Measurements from ENCODE around the gene TTC7B.

Gene TTC7B

DNA sequence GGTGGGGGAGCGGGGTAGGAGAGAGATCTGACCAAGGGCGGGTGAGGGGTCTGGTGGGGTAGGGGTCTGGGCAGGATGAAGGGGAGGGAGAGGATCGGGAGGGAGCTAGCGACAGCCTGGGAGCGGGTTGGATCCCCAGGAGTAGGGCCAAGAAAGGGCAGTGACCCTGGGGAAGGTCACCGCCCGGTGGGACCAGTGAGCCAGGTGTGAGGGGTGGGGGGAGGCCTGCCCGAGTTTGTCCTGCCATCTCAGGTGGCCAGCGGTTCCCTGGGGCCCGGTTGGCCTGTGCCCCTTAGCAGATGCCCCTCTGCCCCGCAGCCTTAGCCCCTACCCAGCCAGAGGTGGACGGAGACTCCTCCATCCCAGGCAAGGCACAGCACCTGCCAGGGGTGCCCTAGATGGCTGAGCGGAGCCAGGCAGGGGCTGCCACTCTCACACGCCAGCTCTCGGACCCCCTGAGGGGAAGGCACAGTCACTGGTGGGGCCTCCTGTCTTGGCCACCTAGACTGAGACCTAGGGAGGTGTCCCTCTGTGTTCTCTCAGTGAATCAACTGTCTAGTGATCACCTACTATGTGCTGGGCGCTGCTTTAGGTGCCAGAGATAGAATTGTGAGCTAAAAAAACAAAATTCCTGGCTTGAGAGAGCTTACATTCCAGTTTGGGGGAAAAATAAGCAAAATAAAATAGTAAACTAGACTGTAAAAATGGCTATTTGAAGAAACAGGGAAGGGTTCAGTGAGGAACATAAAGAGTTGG, 629 bp upstream of the TTC7B start:
- H3K9me3 Mint-ChIP-seq, result no peaks in the 10 kb centered on the region
- peaks cover 12% of the 10 kb centered on the region for H3K4me1 Mint-ChIP-seq

DNA sequence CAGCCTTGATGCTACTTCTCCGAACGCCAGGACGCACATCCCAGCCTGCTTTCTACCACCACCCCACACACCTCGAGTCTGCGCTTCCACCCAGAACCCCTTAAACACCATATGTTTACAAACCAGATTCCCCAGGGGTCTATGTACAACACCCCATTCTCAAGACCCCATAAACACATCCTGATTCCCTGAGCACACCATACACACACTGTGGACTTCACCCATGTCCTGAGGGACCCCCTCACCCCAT, 733 bp downstream of the TTC7B start:
- Mint-ChIP-seq H3K9me3 (no peaks in the 10 kb centered on the region), H3K27ac (peak overlapping the region; percentile 30), H3K4me3 (peak overlapping the region; percentile 51), H3K27me3 (peaks cover 25% of the 10 kb centered on the region), H3K36me3 (no peaks in the 10 kb centered on the region), H3K4me1 (peaks cover 7% of the 10 kb centered on the region)
- no peak for ATAC-seq

More for the DNA sequence above, 629 bp upstream of the TTC7B start:
- Mint-ChIP-seq H3K36me3 (no peaks in the 10 kb centered on the region), H3K27ac (no peak overlapping the region), H3K27me3 (peaks cover 25% of the 10 kb centered on the region), H3K4me3 (peak overlapping the region; percentile 64)
- no peak for ATAC-seq

DNA sequence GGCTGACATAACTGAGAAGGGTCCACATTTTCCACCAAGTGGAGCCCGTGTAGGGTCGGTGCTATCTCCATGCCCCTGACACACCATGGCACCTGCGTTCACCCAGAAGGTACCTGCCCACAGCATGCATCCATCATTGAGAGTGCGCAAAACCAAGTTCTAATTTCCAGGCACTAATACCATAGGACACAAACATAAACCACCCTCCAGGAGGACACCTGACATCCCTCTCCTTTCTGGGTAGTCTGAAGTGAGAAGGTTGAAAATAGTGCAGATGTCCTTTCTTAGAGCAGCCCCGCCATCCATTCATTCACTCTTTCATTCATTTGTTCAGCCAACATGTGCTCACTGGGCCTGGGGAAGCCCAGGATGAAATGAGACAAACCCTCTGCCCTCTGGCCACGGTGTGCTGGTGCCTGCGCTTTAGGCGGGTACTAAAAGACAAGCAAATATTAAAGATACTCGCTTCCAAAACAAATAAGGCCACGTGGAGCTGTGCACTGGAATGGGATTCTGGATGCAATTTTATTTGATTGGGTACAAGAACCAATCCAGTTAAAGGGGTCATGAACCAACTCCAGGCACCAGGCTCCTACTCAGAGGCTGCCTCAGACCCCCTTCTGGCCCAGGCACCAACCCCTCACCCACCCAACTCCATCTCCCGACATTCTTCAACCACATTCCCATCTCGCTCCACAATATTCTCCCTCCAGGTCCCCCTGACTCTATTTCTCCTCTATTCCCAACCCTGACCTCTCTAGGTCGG, 1.2 kb downstream of the TTC7B start:
- H3K4me3 Mint-ChIP-seq, result peak overlapping the region; percentile 51
- H3K9me3 Mint-ChIP-seq, result no peaks in the 10 kb centered on the region
- H3K4me1 Mint-ChIP-seq, result peaks cover 7% of the 10 kb centered on the region
- no peaks in the 10 kb centered on the region for H3K36me3 Mint-ChIP-seq
- peak overlapping the region; percentile 30 for H3K27ac Mint-ChIP-seq
- no peak for ATAC-seq
- peaks cover 25% of the 10 kb centered on the region for H3K27me3 Mint-ChIP-seq

DNA sequence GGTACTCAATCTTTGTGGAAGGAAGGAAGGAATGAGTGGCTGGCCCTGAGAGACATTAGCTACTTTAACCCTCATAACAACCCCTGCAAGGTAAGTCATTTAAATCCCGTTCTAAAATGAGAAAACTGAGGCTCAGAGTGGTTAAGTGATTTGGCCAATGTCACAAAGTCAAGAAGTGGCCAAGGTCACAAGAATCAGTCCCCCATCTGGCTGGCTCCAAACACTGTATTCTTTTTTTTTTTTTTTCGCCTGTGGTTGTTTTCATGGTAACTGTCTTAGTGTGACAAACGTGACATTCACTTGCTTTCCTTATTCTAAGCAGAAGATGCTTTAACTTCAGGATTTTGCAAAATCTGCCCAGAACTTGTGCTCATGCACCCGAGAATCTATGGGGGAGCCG, 2.8 kb downstream of the TTC7B start:
- Mint-ChIP-seq H3K4me3 (no peak overlapping the region), H3K27ac (no peak overlapping the region), H3K4me1 (peaks cover 7% of the 10 kb centered on the region), H3K27me3 (peaks cover 25% of the 10 kb centered on the region), H3K9me3 (no peaks in the 10 kb centered on the region), H3K36me3 (no peaks in the 10 kb centered on the region)
- ATAC-seq, result no peak

DNA sequence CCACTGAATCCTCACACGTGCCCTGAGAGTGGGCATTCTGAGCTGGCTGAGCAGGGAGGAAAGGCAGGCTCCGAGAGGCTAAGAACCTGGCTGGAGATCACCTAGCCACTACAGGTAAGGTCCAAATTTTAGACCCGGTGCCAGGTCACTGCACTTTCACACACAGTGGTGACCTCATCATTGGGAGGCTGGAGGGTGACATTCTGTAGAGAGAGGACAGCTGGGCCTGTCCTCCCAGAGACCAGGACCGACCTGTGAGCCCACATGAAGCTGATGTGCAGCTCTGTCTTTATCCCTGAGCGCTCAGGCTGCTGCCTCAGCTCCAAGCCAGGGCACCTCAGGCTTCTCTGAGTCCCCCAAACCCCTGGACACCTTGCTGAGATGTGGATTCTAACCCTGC, 4.1 kb downstream of the TTC7B start:
- Mint-ChIP-seq H3K27me3 (peaks cover 12% of the 10 kb centered on the region), H3K36me3 (no peaks in the 10 kb centered on the region), H3K4me3 (no peak overlapping the region), H3K27ac (no peak overlapping the region), H3K4me1 (peaks cover 7% of the 10 kb centered on the region), H3K9me3 (no peaks in the 10 kb centered on the region)
- no peak for ATAC-seq

DNA sequence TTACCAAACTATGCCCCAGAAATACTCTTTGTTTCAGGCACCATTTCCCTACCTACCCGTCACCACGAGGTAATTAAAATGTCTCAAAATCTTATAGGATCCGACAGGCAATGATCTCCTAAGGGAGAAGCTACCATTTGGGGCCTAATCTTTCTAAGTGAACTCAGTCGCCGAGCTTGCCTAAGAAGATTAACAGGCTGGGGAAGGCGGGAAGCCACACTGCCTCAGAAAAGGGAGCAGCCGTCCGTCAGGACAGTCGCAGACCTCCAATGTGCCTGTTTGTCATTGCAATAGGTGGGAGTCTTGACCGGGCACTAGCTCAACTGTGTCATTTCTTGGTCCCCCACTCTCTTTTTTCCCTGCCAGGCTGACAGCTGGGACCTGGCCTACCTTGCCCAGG, 4.6 kb downstream of the TTC7B start:
- Mint-ChIP-seq H3K36me3 (no peaks in the 10 kb centered on the region), H3K27me3 (peaks cover 9% of the 10 kb centered on the region), H3K9me3 (no peaks in the 10 kb centered on the region), H3K27ac (no peak overlapping the region), H3K4me3 (no peak overlapping the region), H3K4me1 (peaks cover 7% of the 10 kb centered on the region)
- no peak for ATAC-seq

DNA sequence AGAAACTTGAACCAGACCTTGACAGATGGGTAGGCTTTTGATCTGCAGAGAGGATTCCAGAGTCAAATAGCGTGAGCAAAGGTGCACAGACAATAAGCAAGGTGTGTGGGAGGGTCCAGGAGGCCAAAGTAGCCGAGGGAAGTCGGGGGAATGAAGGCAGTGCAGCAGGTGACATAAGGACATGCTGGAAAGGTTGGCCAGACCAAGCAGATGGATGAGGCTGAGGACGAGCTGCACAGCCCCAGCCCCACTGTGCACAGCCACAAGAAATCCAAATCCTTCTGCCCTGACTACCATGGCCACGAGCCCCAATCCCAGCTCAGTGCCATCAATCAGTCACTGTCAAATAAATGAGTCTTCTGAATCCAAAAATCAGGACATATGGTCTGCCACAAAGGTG, 5.4 kb downstream of the TTC7B start:
- Mint-ChIP-seq H3K4me1 (peaks cover 7% of the 10 kb centered on the region), H3K9me3 (no peaks in the 10 kb centered on the region), H3K27me3 (peaks cover 8% of the 10 kb centered on the region), H3K36me3 (no peaks in the 10 kb centered on the region), H3K27ac (no peak overlapping the region), H3K4me3 (no peak overlapping the region)
- ATAC-seq, result no peak

DNA sequence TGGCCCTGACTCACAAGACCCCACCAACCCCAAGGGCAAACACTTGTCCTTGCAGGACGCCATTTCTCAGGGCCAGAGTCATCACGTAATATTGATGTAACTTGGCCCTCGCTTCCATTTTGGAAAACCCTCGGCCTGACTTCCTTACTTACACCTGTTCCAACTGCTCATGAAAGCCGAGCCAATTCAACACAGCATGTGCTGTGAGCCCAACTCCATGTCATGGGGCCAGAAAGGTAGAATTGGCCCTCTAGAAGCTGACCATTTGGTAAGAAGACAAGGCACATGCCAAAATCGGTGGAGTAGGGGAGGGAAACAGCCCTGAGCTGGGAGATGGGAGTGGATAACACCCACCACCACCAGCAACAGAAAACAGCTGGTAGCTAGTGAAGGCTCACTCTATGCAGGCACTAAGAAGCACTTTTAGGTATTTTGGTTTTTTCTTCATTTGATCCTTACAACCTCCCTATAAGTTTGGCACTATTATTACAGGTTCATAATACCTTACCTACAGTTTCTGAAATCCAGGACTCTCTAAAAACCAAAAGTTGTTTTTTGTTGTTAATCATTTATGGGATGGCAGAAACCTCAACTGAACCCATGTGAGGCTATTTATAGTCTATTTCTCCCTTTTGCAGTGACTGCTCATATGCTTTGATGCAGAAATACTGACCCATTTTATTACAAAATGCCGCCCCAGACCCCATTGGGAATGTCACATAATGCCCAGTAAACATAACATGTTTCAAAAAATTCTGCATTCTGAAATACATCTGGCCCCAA, 6.5 kb downstream of the TTC7B start:
- H3K4me3 Mint-ChIP-seq, result no peak overlapping the region
- ATAC-seq, result no peak
- no peaks in the 10 kb centered on the region for H3K9me3 Mint-ChIP-seq
- H3K27me3 Mint-ChIP-seq, result no peaks in the 10 kb centered on the region
- H3K27ac Mint-ChIP-seq, result no peak overlapping the region
- no peaks in the 10 kb centered on the region for H3K4me1 Mint-ChIP-seq
- no peaks in the 10 kb centered on the region for H3K36me3 Mint-ChIP-seq

DNA sequence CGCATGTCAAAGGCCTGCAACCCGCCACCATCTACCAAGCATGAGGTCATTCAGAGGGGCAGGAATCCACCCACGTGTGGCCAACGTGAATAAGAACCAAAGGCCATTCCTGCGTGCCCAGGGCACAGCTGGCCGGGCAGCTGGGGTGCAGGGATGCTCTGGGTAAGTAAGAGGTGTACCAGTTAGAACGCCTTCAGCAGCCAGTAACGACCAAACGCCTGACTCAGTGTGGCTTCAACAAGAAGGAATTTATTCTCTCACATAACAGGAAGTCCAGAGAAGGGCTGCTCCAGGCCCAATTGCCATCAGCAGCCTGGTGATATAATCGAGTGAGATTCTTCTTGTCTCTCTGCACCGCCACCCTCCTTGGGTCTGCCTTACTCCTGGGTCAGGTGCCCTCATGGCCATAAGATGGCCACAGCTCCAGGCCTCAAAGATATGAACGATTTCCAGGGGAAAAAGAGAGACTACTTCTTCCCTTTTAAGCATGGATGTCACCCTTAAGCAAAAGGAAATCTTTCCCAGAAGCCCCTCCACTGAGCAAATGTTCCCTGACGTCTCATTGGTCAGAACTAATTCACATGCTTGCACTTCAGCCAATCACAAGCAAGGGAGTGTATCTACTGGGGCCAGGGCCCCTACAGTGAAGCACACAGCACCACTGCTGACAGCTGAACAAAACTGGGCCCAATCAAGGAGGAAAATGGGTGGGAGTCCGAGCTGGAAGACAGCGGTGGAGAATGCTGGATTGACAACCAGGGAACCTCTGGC, 7.3 kb downstream of the TTC7B start:
- Mint-ChIP-seq H3K27me3 (no peaks in the 10 kb centered on the region), H3K36me3 (no peaks in the 10 kb centered on the region), H3K4me1 (no peaks in the 10 kb centered on the region), H3K4me3 (no peak overlapping the region), H3K27ac (no peak overlapping the region), H3K9me3 (no peaks in the 10 kb centered on the region)
- no peak for ATAC-seq

DNA sequence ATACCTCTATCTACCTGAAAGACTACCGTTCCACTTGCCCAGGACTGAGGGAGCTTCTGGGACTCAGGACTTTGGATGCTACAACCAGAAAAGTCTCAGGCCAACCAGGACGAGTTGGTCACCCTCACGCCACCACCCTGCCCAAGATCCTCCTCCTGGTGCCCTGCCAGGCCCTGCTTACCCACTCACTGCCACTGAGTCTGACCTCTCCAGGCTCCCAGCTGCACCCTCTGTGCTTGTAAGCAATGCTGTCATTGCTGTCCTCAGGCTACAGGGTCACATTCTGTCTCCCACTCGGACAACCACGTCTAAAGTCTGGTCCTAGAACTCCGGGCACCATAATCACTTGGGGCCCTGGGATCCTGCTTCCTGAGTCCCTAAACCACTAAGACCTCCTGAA, 9.2 kb downstream of the TTC7B start:
- no peak for ATAC-seq
- no peaks in the 10 kb centered on the region for H3K36me3 Mint-ChIP-seq
- H3K9me3 Mint-ChIP-seq, result no peaks in the 10 kb centered on the region
- no peaks in the 10 kb centered on the region for H3K27me3 Mint-ChIP-seq
- no peak overlapping the region for H3K27ac Mint-ChIP-seq
- no peaks in the 10 kb centered on the region for H3K4me1 Mint-ChIP-seq
- no peak overlapping the region for H3K4me3 Mint-ChIP-seq

DNA sequence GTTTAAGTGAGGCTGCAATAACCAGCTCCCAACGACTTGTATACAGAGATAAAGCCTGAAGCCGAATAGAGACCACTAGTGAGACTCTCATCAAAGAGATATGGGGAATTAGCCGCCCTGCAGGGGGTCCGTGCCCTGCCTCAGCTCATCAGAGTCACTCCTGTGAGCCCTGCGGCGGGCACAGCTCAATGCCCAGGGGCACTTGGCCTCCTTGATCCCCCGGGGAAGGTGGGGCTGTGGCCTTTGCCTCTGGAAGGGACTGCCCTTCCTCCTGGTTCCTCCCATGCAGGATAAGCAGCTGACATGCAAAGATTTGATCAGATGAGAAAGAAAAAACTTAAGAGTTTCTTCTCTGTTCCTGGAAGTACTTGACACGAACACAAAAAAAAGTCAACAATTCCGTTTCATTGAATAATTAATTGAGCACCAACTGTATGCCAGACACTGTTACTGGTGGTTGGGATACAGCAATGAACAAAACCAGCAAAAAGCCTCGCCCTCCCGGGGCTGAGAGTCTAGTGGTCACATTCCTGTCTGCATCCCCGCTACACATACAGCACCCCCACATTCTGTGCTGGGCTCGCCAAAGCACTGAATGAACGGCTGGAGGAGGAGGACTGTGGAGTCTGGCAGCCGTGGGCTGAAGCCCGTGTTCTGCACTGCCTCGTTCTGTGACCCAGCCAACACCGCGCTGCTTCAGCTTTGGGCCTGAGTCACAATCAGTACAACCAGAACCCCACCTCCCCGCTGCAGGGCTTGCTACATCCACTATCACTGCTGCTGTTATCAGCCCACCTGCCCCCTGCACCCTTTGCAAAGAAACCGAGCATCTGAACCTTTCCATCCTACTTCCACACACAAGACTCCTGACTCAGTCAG, 10.3 kb downstream of the TTC7B start:
- no peak for ATAC-seq
- no peak overlapping the region for H3K27ac Mint-ChIP-seq
- H3K27me3 Mint-ChIP-seq, result peaks cover 10% of the 10 kb centered on the region
- H3K4me3 Mint-ChIP-seq, result no peak overlapping the region
- no peaks in the 10 kb centered on the region for H3K9me3 Mint-ChIP-seq
- no peaks in the 10 kb centered on the region for H3K4me1 Mint-ChIP-seq
- H3K36me3 Mint-ChIP-seq, result no peaks in the 10 kb centered on the region

DNA sequence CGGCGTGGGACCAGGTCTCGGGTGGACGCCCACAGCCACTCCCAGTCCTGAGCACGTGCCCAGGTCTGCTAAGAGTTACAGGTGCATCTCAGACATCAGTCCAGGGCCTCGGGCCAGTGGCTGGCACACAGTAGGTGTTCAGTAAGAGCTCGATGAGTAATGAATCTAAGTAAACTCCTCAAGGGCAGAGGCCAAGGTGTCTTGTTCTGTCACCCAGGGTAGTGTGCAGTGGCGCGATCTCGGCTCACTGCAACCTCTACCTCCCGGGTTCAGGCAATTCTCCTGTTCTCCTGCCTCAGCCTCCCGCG, 11.2 kb downstream of the TTC7B start:
- Mint-ChIP-seq H3K4me1 (no peaks in the 10 kb centered on the region), H3K9me3 (no peaks in the 10 kb centered on the region), H3K4me3 (no peak overlapping the region), H3K27me3 (peaks cover 18% of the 10 kb centered on the region), H3K27ac (no peak overlapping the region), H3K36me3 (no peaks in the 10 kb centered on the region)
- no peak for ATAC-seq

DNA sequence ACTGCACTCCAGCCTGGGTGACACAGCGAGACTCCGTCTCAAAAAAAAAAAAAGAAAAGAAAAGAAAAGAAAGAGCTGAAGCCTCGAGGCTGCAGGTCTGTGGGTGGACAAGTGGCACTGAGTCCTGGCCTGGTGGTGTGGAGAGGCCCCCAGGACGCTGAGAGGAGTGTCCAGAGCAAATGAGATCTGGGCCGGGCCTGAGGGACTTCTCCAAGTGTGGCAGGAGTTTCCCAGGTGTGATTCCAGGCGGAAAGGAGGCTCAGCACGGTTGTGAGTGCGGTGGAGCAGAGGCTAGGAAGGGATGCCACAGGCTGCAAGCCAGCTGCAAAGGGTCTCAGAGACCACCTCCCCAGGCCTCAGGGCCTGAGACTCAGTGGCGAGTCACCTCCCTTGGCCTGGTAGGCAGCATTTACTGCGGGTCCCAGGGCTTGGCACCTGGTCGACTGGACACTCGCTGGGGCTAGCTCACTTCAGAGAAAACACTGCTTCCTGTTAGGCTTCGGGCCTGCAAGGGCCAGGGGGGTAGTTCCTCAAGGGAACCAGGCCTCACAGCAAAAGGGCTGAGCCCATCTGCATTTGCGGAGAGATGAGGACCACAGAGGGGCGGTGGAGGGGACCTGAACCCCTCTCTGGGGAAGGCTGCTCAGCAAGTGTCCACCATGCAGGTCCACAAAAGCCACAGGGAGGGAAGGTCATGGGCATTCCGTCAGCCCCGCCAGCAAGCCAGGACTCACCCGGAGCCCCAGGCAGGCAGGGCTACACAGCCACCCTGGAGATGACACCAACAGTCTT, 11.7 kb downstream of the TTC7B start:
- no peaks in the 10 kb centered on the region for H3K9me3 Mint-ChIP-seq
- H3K27ac Mint-ChIP-seq, result no peak overlapping the region
- H3K27me3 Mint-ChIP-seq, result peaks cover 24% of the 10 kb centered on the region
- no peaks in the 10 kb centered on the region for H3K36me3 Mint-ChIP-seq
- H3K4me3 Mint-ChIP-seq, result no peak overlapping the region
- no peaks in the 10 kb centered on the region for H3K4me1 Mint-ChIP-seq
- no peak for ATAC-seq

DNA sequence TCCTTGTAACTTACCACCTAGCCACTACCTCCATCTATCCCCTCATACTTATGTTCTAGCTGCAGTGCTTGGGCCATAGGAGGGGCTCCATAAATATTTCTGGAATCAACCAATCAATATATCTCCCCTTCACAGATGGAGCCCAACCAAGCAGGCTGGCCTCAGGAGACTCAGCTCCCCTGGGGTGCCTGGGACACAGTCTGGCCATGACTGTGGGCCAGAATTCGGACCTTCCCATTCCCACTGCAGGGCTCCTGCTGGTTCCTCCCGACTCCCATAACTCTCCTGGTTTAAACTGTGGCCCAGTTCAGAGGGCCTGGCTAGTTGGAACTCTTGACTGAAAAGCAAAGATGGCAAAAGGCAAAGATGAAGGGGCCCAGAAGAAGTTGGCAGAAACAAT, 13.0 kb downstream of the TTC7B start:
- Mint-ChIP-seq H3K36me3 (no peaks in the 10 kb centered on the region), H3K9me3 (no peaks in the 10 kb centered on the region), H3K27me3 (peaks cover 33% of the 10 kb centered on the region), H3K27ac (no peak overlapping the region), H3K4me1 (no peaks in the 10 kb centered on the region), H3K4me3 (no peak overlapping the region)
- no peak for ATAC-seq

Data from stimulated activated memory B cell treated with anti-CD40 and anti-IgM and Interleukin-4, amounts not matched to agents 10 μg/mL and 1 μg/mL and 100 μg/mL, for 72 hours (primary cell).